Tibial nerve (tissue), 4 donors: ENCODE data around the gene ACAT2. TPM values are rescaled to one million over a fixed set of nuclear protein-coding genes. Genes with fewer than 3 reads are reported as not detected.
"Not testable (repeated sequence)": the region's sequence is repeated elsewhere in the genome, so short reads cannot be mapped to it uniquely, and the experiment has no call there.

Source experiments
- DNase-seq, 2 donors: peaks; one replicate each; pipeline ENCODE4 v3.0.0-alpha.2; 2019; ENCODE audit warnings: low spot score in 2 of 2
- H3K27ac ChIP-seq, 4 donors: fragments of 200-600 bp; sonication (generic) in 3 of 4; one replicate each; pipeline ENCODE4 v1.5.1; 2017 to 2019; ENCODE audit warnings: mild to moderate bottlenecking in 1 of 4
- H3K27me3 ChIP-seq, 2 donors: fragments of 200-600 bp; sonication (generic) in 1 of 2; one replicate each; pipeline versions ENCODE4 v1.5.1 to v1.6.0; 2017 to 2019
- H3K36me3 ChIP-seq, 3 donors: fragments of 200-600 bp; sonication (generic); one replicate each; pipeline ENCODE4 v1.5.1; 2018 to 2019
- H3K4me1 ChIP-seq, 4 donors: fragments of 200-600 bp; sonication (generic) in 3 of 4; one replicate each; pipeline ENCODE4 v1.5.1; 2017 to 2019
- H3K4me3 ChIP-seq, 4 donors: fragments of 200-600 bp; sonication (generic) in 3 of 4; one replicate each; pipeline ENCODE4 v1.5.1; 2017 to 2019; ENCODE audit warnings: mild to moderate bottlenecking in 1 of 4, moderate library complexity in 1 of 4
- H3K9me3 ChIP-seq, 4 donors: fragments of 200-600 bp; sonication (generic) in 3 of 4; one replicate each; pipeline ENCODE4 v1.5.1; 2017 to 2019
- EP300 ChIP-seq, 2 donors: sonication (generic); formaldehyde crosslinking; IDR thresholded peaks; one replicate each; pipeline ENCODE4 v1.6.1; 2017; ENCODE audit warnings: antibody characterized with exemption in 2 of 2, mild to moderate bottlenecking in 1 of 2
- POLR2A ChIP-seq, 2 donors: fragments of 450-650 bp; IDR thresholded peaks; one replicate each; pipeline ENCODE4 v1.6.1; 2017; ENCODE audit warnings: antibody characterized with exemption in 2 of 2, mild to moderate bottlenecking in 2 of 2, moderate library complexity in 2 of 2
- WGBS, 2 donors: methylation state at CpG; one replicate each; pipeline ENCODE4 v1.1.5; 2018; 5-methylcytosine and 5-hydroxymethylcytosine counted together
- small RNA-seq: library from RNA; depleted of rRNA; stranded (forward); fragments of <200 nt; gene quantifications from one replicate; pipeline ENCODE3, GENCODE V24; 2016
- total RNA-seq, 4 donors: library from RNA; depleted of rRNA; stranded (reverse); fragments of >200 nt; gene quantifications; one replicate each; pipeline ENCODE4 v1.1.0, GENCODE V29; 2016
- TF ChIP-seq, protein P1 (sequence below), 5 experiments: fragments of 200-600 bp in 3 of 5; fragments of 450-650 bp in 2 of 5; sonication (generic) in 3 of 5; IDR thresholded peaks; one replicate each; pipeline ENCODE4 v1.5.1; 2016 to 2019; ENCODE audit warnings: antibody characterized with exemption in 5 of 5, mild to moderate bottlenecking in 3 of 5, moderate library complexity in 2 of 5

ACAT2 gene
- total RNA-seq, 4 donors from 2014 or later: 8.1 to 20.6 (median 17.1) TPM

DNA sequence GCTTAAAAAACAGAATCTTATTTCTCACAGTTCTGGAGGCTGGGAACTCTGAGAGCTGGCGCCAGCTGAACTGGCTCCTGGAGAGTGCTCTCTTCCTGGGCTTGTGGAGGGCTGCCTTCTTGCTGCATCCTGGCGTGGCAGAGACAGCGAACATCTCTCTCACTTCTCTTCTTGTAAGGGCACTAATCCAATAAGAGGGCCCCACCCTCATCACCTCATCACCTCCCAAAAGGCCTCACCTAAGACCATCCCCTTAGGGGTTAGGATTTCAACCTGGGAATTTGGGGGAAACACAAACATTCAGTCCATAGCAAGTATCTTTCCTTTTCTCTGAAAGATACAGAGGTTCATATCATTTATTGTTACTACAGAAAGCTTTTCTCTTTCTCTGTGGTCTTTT lies 62.1 kb downstream of the ACAT2 start:
- TF ChIP-seq EP300 (IDR thresholded peaks at IDR 0.05): no peak
- TF ChIP-seq POLR2A (IDR thresholded peaks at IDR 0.05): no peak
- TF ChIP-seq, protein P1, sequence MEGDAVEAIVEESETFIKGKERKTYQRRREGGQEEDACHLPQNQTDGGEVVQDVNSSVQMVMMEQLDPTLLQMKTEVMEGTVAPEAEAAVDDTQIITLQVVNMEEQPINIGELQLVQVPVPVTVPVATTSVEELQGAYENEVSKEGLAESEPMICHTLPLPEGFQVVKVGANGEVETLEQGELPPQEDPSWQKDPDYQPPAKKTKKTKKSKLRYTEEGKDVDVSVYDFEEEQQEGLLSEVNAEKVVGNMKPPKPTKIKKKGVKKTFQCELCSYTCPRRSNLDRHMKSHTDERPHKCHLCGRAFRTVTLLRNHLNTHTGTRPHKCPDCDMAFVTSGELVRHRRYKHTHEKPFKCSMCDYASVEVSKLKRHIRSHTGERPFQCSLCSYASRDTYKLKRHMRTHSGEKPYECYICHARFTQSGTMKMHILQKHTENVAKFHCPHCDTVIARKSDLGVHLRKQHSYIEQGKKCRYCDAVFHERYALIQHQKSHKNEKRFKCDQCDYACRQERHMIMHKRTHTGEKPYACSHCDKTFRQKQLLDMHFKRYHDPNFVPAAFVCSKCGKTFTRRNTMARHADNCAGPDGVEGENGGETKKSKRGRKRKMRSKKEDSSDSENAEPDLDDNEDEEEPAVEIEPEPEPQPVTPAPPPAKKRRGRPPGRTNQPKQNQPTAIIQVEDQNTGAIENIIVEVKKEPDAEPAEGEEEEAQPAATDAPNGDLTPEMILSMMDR (IDR thresholded peaks at IDR 0.05): no peak
- H3K27me3 ChIP-seq: no peaks in the 10 kb centered on the region
- no peak for DNase-seq

DNA sequence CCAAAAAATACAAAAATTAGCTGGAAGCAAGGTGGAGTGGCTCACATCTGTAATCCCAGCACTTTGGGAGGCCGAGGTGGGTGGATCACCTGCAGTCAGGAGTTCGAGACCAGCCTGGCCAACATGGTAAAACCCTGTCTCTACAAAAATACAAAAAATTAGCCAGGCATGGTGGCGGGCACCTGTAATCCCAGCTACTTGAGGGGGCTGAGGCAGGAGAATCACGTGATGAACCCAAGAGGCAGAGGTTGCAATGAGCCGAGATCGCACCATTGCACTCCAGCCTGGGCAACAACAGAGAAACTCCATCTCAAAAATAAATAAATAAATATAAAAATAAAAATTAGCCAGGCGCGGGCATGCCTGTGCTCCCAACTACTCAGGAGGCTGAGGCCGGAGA lies 62.8 kb downstream of the ACAT2 start:
- H3K27ac ChIP-seq, H3K36me3 ChIP-seq, H3K9me3 ChIP-seq, DNase-seq, H3K4me1 ChIP-seq, H3K27me3 ChIP-seq, H3K4me3 ChIP-seq: not testable (repeated sequence)
- WGBS, 2 donors: 93 to 96% methylated on average over 9 of the region's 9 CpGs

More for the DNA sequence above, 62.1 kb downstream of the ACAT2 start:
- Histone ChIP-seq H3K4me1 (no peaks in the 10 kb centered on the region), H3K36me3 (peaks cover 0 to 11% (median 0%) of the 10 kb centered on the region in 3 donors), H3K4me3 (no peak overlapping the region), H3K9me3 (no peaks in the 10 kb centered on the region), H3K27ac (no peak overlapping the region)
- 92 to 98% methylated on average over 3 of the region's 3 CpGs for WGBS, 2 donors

DNA sequence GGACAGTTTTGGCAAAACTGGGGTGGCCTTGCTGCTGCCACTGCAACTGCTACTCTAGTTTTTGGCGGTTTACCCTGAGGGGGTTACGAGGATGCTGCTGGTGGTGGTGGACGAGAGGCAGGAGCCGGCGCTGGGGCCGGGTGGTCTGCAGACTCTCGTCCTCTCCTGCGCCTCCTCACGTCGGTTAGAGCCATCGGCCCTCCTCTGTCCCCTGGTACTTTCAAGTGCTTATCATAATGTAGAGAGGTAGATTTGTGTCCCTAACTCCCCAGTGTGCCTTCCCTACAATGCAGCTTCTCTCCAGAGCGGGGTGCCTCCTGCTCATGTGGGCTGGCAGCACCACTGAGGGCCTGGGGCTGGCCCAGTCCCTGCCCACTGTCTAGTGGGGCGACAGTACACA lies 64.2 kb downstream of the ACAT2 start:
- 94 to 95% methylated on average over 13 of the region's 13 CpGs for WGBS, 2 donors

DNA sequence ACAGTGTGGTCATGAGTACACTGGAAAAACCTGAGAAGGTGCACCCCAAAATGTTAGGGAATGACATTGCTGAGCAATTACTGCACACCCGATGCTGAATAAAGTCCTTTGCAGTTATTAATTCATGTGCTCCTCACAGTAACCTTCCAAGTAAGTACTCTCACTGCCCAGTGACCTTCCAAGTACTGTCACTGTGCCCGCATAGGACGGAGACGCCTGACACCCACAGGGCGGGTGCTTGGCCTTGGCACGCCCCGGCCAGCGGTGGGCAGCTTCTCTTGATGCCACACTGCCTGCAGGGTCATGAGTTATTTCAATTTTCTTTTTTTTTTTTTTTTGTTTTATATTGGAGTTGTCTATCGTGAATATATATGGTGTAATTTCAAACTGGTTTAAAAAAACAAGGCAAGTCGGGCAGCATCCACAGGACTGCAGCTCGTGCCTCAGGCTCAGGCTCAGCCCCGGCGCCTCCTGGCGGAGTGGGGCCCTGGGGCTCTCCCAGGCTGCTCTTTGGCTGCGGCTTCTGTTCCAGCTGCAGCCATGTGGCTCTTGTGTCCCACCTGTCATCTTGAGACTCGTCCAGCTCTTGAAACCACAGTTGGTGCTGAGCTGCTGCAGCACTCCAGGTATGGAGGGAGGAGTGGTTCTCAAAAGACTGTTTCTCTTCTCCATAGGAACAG lies 65.3 kb downstream of the ACAT2 start:
- H3K27me3 ChIP-seq: no peaks in the 10 kb centered on the region
- no peak for DNase-seq
- no peaks in the 10 kb centered on the region for H3K4me1 ChIP-seq
- TF ChIP-seq EP300 (IDR thresholded peaks at IDR 0.05): no peak
- TF ChIP-seq, protein P1 (IDR thresholded peaks at IDR 0.05): no peak
- TF ChIP-seq POLR2A (IDR thresholded peaks at IDR 0.05): no peak
- no peaks in the 10 kb centered on the region for H3K9me3 ChIP-seq
- no peak overlapping the region for H3K4me3 ChIP-seq
- no peaks in the 10 kb centered on the region for H3K36me3 ChIP-seq
- WGBS, 2 donors: 90 to 93% methylated on average over 16 of the region's 16 CpGs
- no peak overlapping the region for H3K27ac ChIP-seq

More for the DNA sequence above, 64.2 kb downstream of the ACAT2 start:
- Histone ChIP-seq H3K36me3 (no peaks in the 10 kb centered on the region), H3K9me3 (no peaks in the 10 kb centered on the region), H3K27ac (no peak overlapping the region), H3K4me3 (no peak overlapping the region), H3K27me3 (no peaks in the 10 kb centered on the region), H3K4me1 (no peaks in the 10 kb centered on the region)
- DNase-seq: no peak
- TF ChIP-seq, protein P1 (IDR thresholded peaks at IDR 0.05): no peak
- TF ChIP-seq EP300 (IDR thresholded peaks at IDR 0.05): no peak
- TF ChIP-seq POLR2A (IDR thresholded peaks at IDR 0.05): no peak

DNA sequence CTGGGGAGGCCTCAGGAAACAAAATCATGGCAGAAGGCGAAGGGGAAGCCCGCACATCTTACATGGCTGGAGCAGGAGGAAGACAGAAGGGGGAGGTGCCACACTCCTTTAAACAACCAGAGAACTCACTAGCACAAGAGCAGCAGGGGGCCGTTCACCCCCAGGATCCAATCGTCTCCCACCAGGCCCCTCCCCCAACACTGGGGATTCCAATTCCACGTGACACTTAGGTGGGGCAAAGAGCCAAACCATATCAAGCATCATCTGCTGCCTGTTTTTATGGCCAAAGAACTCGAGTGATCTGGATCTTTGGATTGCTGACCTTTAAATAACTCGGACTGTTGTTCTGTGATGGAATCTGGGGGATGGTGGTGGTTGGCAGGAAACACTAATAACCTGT lies 66.2 kb downstream of the ACAT2 start:
- H3K36me3 ChIP-seq: no peaks in the 10 kb centered on the region
- H3K4me3 ChIP-seq: no peak overlapping the region
- no peaks in the 10 kb centered on the region for H3K4me1 ChIP-seq
- WGBS, 2 donors: 43 to 56% methylated on average over 7 of the region's 7 CpGs
- no peak for DNase-seq
- H3K27ac ChIP-seq: no peak overlapping the region
- H3K27me3 ChIP-seq: no peaks in the 10 kb centered on the region
- no peaks in the 10 kb centered on the region for H3K9me3 ChIP-seq
- TF ChIP-seq EP300 (IDR thresholded peaks at IDR 0.05): no peak

Small RNA genes within 50 kb of the gene (small RNA-seq; reads per million reads assigned to genes)
- gene RNU4ATAC18P: not detected
- 31.1 reads per million, percentile 93 among the genes with 10 or more reads in this experiment for gene SNORA20
- not detected for gene SNORA29

Other genes starting within 250 kb of the ACAT2 start
- gene SOD2, start 68.8 kb upstream of the ACAT2 start, total RNA-seq: 100 to 1,000 TPM in 3 of 4 donors, 10 to 100 TPM in 1; 95.6 to 457 (median 287) TPM
- 10 to 100 TPM; 69.3 to 81.4 (median 78.0) TPM for gene WTAP, start 34.5 kb upstream of the ACAT2 start, total RNA-seq
- gene TCP1, start 27.6 kb downstream of the ACAT2 start, total RNA-seq: 100 to 1,000 TPM in 2 of 4 donors, 10 to 100 TPM in 2; 81.0 to 106 (median 102) TPM
- 10 to 100 TPM; 38.0 to 85.2 (median 74.1) TPM for gene MRPL18, start 28.4 kb downstream of the ACAT2 start, total RNA-seq
- gene PNLDC1, start 38.2 kb downstream of the ACAT2 start, total RNA-seq: 1 to 10 TPM in 1 of 4 donors, not detected in 3; 1.1 TPM
- gene MAS1, start 128.9 kb downstream of the ACAT2 start, total RNA-seq: not detected
- 10 to 100 TPM; 60.1 to 81.3 (median 68.5) TPM for gene IGF2R, start 207.0 kb downstream of the ACAT2 start, total RNA-seq